ENCODE measurements around the gene MPIG6B.
A peak's percentile ranks its signal among the peaks of the same experiment; 100 is the strongest.

Gene MPIG6B

GRCh38 chr6:31702819-31703716 lies 20.1 kb upstream of the MPIG6B start, which contains the start of gene ABHD16A (continued):
- TF ChIP-seq, protein P1, sequence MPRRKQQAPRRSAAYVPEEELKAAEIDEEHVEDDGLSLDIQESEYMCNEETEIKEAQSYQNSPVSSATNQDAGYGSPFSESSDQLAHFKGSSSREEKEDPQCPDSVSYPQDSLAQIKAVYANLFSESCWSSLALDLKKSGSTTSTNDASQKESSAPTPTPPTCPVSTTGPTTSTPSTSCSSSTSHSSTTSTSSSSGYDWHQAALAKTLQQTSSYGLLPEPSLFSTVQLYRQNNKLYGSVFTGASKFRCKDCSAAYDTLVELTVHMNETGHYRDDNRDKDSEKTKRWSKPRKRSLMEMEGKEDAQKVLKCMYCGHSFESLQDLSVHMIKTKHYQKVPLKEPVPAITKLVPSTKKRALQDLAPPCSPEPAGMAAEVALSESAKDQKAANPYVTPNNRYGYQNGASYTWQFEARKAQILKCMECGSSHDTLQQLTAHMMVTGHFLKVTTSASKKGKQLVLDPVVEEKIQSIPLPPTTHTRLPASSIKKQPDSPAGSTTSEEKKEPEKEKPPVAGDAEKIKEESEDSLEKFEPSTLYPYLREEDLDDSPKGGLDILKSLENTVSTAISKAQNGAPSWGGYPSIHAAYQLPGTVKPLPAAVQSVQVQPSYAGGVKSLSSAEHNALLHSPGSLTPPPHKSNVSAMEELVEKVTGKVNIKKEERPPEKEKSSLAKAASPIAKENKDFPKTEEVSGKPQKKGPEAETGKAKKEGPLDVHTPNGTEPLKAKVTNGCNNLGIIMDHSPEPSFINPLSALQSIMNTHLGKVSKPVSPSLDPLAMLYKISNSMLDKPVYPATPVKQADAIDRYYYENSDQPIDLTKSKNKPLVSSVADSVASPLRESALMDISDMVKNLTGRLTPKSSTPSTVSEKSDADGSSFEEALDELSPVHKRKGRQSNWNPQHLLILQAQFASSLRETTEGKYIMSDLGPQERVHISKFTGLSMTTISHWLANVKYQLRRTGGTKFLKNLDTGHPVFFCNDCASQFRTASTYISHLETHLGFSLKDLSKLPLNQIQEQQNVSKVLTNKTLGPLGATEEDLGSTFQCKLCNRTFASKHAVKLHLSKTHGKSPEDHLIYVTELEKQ (tag by site-specific recombination; IDR thresholded peaks at IDR 0.05; ENCODE audit: borderline replicate concordance): no peak
- TF ChIP-seq ZNF777 (tag by site-specific recombination; IDR thresholded peaks at IDR 0.05; ENCODE audit: borderline replicate concordance) (no peak), ZNF2 (tag by site-specific recombination; IDR thresholded peaks at IDR 0.05) (no peak; the same call in 1 of the 2 replicates), ZFP3 (tag by site-specific recombination; IDR thresholded peaks at IDR 0.05; ENCODE audit: low read depth) (no peak), SP2 (tag by site-specific recombination; IDR thresholded peaks at IDR 0.05) (peak; percentile 53), GLI4 (tag by site-specific recombination; IDR thresholded peaks at IDR 0.05) (no peak), ZNF366 (tag by site-specific recombination; conservative IDR thresholded peaks at IDR 0.05) (no peak), ZNF10 (tag by site-specific recombination; IDR thresholded peaks at IDR 0.05) (0 out of 2 replicates have a peak, but pooled peaks have one; percentile 9), ZNF133 (tag by site-specific recombination; IDR thresholded peaks at IDR 0.05) (no peak), ZFP37 (tag by site-specific recombination; IDR thresholded peaks at IDR 0.05) (0 out of 2 replicates have a peak, but pooled peaks have one; percentile 67), ZNF514 (tag by site-specific recombination; IDR thresholded peaks at IDR 0.05) (no peak), SP3 (tag by site-specific recombination; IDR thresholded peaks at IDR 0.05) (peak; percentile 70), ZNF311 (tag by site-specific recombination; IDR thresholded peaks at IDR 0.05; ENCODE audit: borderline replicate concordance) (no peak), ZNF140 (tag by site-specific recombination; IDR thresholded peaks at IDR 0.05) (no peak), ZBTB1 (tag by site-specific recombination; IDR thresholded peaks at IDR 0.05) (no peak), ZNF155 (tag by site-specific recombination; IDR thresholded peaks at IDR 0.05) (no peak), KLF8 (tag by site-specific recombination; IDR thresholded peaks at IDR 0.05) (peak; percentile 76; the same call in 1 of the 2 replicates), ZNF701 (tag by site-specific recombination; IDR thresholded peaks at IDR 0.05) (no peak), ZNF211 (tag by site-specific recombination; IDR thresholded peaks at IDR 0.05; ENCODE audit: low read depth) (no peak), ZBTB49 (tag by site-specific recombination; IDR thresholded peaks at IDR 0.05; ENCODE audit: low read depth) (no peak), KLF1 (tag by site-specific recombination; IDR thresholded peaks at IDR 0.05) (no peak; the same call in 1 of the 2 replicates), ZNF664 (tag by site-specific recombination; IDR thresholded peaks at IDR 0.05) (no peak), MYNN (tag by site-specific recombination; IDR thresholded peaks at IDR 0.05; ENCODE audit: borderline replicate concordance) (no peak), ZNF837 (tag by site-specific recombination; IDR thresholded peaks at IDR 0.05) (no peak), ZNF324 (tag by site-specific recombination; IDR thresholded peaks at IDR 0.05) (peak; percentile 57; the same call in 1 of the 2 replicates)
- TF ChIP-seq, protein P2, sequence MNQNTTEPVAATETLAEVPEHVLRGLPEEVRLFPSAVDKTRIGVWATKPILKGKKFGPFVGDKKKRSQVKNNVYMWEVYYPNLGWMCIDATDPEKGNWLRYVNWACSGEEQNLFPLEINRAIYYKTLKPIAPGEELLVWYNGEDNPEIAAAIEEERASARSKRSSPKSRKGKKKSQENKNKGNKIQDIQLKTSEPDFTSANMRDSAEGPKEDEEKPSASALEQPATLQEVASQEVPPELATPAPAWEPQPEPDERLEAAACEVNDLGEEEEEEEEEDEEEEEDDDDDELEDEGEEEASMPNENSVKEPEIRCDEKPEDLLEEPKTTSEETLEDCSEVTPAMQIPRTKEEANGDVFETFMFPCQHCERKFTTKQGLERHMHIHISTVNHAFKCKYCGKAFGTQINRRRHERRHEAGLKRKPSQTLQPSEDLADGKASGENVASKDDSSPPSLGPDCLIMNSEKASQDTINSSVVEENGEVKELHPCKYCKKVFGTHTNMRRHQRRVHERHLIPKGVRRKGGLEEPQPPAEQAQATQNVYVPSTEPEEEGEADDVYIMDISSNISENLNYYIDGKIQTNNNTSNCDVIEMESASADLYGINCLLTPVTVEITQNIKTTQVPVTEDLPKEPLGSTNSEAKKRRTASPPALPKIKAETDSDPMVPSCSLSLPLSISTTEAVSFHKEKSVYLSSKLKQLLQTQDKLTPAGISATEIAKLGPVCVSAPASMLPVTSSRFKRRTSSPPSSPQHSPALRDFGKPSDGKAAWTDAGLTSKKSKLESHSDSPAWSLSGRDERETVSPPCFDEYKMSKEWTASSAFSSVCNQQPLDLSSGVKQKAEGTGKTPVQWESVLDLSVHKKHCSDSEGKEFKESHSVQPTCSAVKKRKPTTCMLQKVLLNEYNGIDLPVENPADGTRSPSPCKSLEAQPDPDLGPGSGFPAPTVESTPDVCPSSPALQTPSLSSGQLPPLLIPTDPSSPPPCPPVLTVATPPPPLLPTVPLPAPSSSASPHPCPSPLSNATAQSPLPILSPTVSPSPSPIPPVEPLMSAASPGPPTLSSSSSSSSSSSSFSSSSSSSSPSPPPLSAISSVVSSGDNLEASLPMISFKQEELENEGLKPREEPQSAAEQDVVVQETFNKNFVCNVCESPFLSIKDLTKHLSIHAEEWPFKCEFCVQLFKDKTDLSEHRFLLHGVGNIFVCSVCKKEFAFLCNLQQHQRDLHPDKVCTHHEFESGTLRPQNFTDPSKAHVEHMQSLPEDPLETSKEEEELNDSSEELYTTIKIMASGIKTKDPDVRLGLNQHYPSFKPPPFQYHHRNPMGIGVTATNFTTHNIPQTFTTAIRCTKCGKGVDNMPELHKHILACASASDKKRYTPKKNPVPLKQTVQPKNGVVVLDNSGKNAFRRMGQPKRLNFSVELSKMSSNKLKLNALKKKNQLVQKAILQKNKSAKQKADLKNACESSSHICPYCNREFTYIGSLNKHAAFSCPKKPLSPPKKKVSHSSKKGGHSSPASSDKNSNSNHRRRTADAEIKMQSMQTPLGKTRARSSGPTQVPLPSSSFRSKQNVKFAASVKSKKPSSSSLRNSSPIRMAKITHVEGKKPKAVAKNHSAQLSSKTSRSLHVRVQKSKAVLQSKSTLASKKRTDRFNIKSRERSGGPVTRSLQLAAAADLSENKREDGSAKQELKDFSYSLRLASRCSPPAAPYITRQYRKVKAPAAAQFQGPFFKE (tag by site-specific recombination; IDR thresholded peaks at IDR 0.05; ENCODE audit: borderline replicate concordance): no peak
- TF ChIP-seq, protein P3, sequence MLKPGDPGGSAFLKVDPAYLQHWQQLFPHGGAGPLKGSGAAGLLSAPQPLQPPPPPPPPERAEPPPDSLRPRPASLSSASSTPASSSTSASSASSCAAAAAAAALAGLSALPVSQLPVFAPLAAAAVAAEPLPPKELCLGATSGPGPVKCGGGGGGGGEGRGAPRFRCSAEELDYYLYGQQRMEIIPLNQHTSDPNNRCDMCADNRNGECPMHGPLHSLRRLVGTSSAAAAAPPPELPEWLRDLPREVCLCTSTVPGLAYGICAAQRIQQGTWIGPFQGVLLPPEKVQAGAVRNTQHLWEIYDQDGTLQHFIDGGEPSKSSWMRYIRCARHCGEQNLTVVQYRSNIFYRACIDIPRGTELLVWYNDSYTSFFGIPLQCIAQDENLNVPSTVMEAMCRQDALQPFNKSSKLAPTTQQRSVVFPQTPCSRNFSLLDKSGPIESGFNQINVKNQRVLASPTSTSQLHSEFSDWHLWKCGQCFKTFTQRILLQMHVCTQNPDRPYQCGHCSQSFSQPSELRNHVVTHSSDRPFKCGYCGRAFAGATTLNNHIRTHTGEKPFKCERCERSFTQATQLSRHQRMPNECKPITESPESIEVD (tag by site-specific recombination; IDR thresholded peaks at IDR 0.05): no peak
